Neutrophil (primary cell): ENCODE results near the gene IL26.

Experiments used
- H3K27ac ChIP-seq: fragments of 200-600 bp; sonication (generic); 2 replicates; pipeline ENCODE4 v1.5.1; 2016; ENCODE audit warnings: mild to moderate bottlenecking, moderate library complexity
- H3K27me3 ChIP-seq: fragments of 200-600 bp; sonication (generic); 2 replicates; pipeline ENCODE4 v1.6.0; 2016; ENCODE audit warnings: mild to moderate bottlenecking
- H3K36me3 ChIP-seq: fragments of 200-600 bp; sonication (generic); 2 replicates; pipeline ENCODE4 v1.5.1; 2017
- H3K4me1 ChIP-seq, 2 experiments: fragments of 200-600 bp in 1 of 2; sonication (generic) in 1 of 2; 1 replicate in 1 of 2; 2 replicates in 1 of 2; pipeline versions ENCODE4 v1.5.1 to v1.6.1; 2013 to 2016; ENCODE audit warnings: low read depth in 1 of 2, low read length in 1 of 2, mild to moderate bottlenecking in 1 of 2, moderate library complexity in 1 of 2; ENCODE audit not compliant: control insufficient read depth in 1 of 2, insufficient read depth in 1 of 2
- H3K4me3 ChIP-seq, 2 experiments: fragments of 200-600 bp in 1 of 2; sonication (generic) in 1 of 2; 1 replicate in 1 of 2; 2 replicates in 1 of 2; pipeline ENCODE4 v1.5.1; 2013 to 2016; ENCODE audit warnings: low read depth in 1 of 2, low read length in 1 of 2, mild to moderate bottlenecking in 1 of 2, moderate library complexity in 1 of 2
- H3K9me3 ChIP-seq: fragments of 200-600 bp; sonication (generic); 2 replicates; pipeline ENCODE4 v1.5.1; 2016
- CTCF ChIP-seq: fragments of 200-600 bp; sonication (generic); IDR thresholded peaks from 2 replicates; pipeline ENCODE4 v1.5.1; 2016; ENCODE audit warnings: antibody characterized with exemption

IL26 gene

GRCh38 chr12:68250454-68250853 is 24.8 kb upstream of the IL26 start:
- H3K9me3 ChIP-seq, result no peaks in the 10 kb centered on the region
- H3K4me3 ChIP-seq, result no peak overlapping the region
- no peak overlapping the region for H3K27ac ChIP-seq
- no peaks in the 10 kb centered on the region for H3K36me3 ChIP-seq
- no peaks in the 10 kb centered on the region for H3K4me1 ChIP-seq
- TF ChIP-seq CTCF, result no peak
- no peaks in the 10 kb centered on the region for H3K27me3 ChIP-seq

- Histone ChIP-seq H3K36me3 (no peaks in the 10 kb centered on the region), H3K27me3 (no peaks in the 10 kb centered on the region), H3K4me3 (no peak overlapping the region), H3K9me3 (no peaks in the 10 kb centered on the region), H3K4me1 (no peaks in the 10 kb centered on the region), H3K27ac (no peak overlapping the region)
- no peak for TF ChIP-seq CTCF
Measured at GRCh38 chr12:68247785-68248184, 22.2 kb upstream of the IL26 start.

- H3K27me3 ChIP-seq, result no peaks in the 10 kb centered on the region
Measured at GRCh38 chr12:68246350-68246749, 20.7 kb upstream of the IL26 start.

GRCh38 chr12:68245180-68246021 is 19.8 kb upstream of the IL26 start:
- no peak for TF ChIP-seq CTCF
- Histone ChIP-seq H3K4me3 (no peak overlapping the region), H3K27me3 (no peaks in the 10 kb centered on the region), H3K36me3 (no peaks in the 10 kb centered on the region), H3K4me1 (no peaks in the 10 kb centered on the region), H3K27ac (no peak overlapping the region), H3K9me3 (no peaks in the 10 kb centered on the region)

More at GRCh38 chr12:68246350-68246749, 20.7 kb upstream of the IL26 start:
- H3K9me3 ChIP-seq, result no peaks in the 10 kb centered on the region
- H3K27ac ChIP-seq, result no peak overlapping the region
- no peak overlapping the region for H3K4me3 ChIP-seq
- H3K4me1 ChIP-seq, result no peaks in the 10 kb centered on the region
- no peaks in the 10 kb centered on the region for H3K36me3 ChIP-seq
- no peak for TF ChIP-seq CTCF

- TF ChIP-seq CTCF, result no peak
- no peaks in the 10 kb centered on the region for H3K27me3 ChIP-seq
Measured at GRCh38 chr12:68242777-68243176, 17.2 kb upstream of the IL26 start.

More at GRCh38 chr12:68242777-68243176, 17.2 kb upstream of the IL26 start:
- Histone ChIP-seq H3K4me1 (peaks cover 0 to 6% of the 10 kb centered on the region in 2 experiments), H3K27ac (no peak overlapping the region), H3K4me3 (no peak overlapping the region), H3K36me3 (no peaks in the 10 kb centered on the region), H3K9me3 (no peaks in the 10 kb centered on the region)
